Gastrocnemius medialis (tissue), 4 donors: Measurements from ENCODE around the gene SEPTIN11.

Experiments
- CTCF ChIP-seq, 5 experiments: fragments of 450-650 bp in 3 of 5; fragments of 200-600 bp in 2 of 5; sonication (generic) in 2 of 5; IDR thresholded peaks in 4 of 5; conservative IDR thresholded peaks in 1 of 5; 1 replicate in 4 of 5; 2 replicates in 1 of 5; pipeline ENCODE4 v1.5.1; 2016 to 2019; ENCODE audit warnings: antibody characterized with exemption in 5 of 5, mild to moderate bottlenecking in 3 of 5, moderate library complexity in 3 of 5
- POLR2A ChIP-seq, 2 donors: fragments of 450-650 bp; IDR thresholded peaks; one replicate each; pipeline ENCODE4 v1.6.1; 2017; ENCODE audit warnings: antibody characterized with exemption in 2 of 2, mild to moderate bottlenecking in 2 of 2, moderate library complexity in 2 of 2

DNA sequence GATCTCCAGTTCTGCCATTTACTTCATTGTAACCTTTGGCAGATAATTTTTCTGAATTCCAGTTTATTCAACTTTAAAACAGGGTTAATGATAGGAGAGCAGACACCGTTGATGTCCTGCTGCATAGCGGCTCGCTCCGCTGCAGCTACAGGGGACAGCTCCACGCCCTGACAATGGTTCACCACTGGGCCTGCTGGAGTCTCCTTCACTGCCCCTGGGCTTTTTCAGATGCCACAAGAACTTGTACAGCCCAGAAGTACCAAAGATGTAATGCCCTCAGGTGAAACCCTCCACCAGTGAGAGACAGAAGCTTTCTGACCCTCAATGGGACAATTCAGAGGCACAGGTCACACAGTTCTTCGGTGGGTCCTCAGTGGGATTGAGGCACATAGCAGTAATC, 22.7 kb upstream of the SEPTIN11 start:
- TF ChIP-seq CTCF (IDR thresholded peaks at IDR 0.05 in 4 of 5, conservative IDR thresholded peaks at IDR 0.05 in 1 of 5) (no peak), POLR2A (IDR thresholded peaks at IDR 0.05) (no peak)
